ENCODE results near the gene GIPC2.

DNA sequence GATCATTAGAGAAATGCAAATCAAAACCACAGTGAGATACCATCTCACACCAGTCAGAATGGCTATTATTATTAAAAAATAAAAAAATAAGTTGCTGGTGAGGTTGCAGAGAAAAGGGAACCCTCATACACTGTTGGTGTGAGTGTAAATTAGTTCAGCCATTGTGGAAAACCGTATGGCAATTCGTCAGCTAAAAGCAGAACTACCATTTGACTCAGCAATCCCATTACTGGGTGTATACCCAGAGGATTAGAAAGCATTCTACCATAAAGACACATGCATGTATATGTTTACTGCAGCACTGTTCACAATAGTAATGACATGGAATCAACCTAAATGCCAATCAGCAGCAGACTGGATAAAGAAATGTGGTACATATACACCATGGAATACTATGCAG is 42.2 kb downstream of the GIPC2 start:
- TF ChIP-seq, protein P1, sequence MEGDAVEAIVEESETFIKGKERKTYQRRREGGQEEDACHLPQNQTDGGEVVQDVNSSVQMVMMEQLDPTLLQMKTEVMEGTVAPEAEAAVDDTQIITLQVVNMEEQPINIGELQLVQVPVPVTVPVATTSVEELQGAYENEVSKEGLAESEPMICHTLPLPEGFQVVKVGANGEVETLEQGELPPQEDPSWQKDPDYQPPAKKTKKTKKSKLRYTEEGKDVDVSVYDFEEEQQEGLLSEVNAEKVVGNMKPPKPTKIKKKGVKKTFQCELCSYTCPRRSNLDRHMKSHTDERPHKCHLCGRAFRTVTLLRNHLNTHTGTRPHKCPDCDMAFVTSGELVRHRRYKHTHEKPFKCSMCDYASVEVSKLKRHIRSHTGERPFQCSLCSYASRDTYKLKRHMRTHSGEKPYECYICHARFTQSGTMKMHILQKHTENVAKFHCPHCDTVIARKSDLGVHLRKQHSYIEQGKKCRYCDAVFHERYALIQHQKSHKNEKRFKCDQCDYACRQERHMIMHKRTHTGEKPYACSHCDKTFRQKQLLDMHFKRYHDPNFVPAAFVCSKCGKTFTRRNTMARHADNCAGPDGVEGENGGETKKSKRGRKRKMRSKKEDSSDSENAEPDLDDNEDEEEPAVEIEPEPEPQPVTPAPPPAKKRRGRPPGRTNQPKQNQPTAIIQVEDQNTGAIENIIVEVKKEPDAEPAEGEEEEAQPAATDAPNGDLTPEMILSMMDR (IDR thresholded peaks at IDR 0.05; ENCODE audit: insufficient read depth, low read length), result no peak
- TF ChIP-seq SPI1 (IDR thresholded peaks at IDR 0.05; ENCODE audit: borderline replicate concordance, low read depth) (no peak; the same call in 1 of the 2 replicates), GABPA (IDR thresholded peaks at IDR 0.05; ENCODE audit: low read depth) (no peak), POLR2AphosphoS5 (IDR thresholded peaks at IDR 0.05; ENCODE audit: low read depth) (no peak)
- TF ChIP-seq, protein P2, sequence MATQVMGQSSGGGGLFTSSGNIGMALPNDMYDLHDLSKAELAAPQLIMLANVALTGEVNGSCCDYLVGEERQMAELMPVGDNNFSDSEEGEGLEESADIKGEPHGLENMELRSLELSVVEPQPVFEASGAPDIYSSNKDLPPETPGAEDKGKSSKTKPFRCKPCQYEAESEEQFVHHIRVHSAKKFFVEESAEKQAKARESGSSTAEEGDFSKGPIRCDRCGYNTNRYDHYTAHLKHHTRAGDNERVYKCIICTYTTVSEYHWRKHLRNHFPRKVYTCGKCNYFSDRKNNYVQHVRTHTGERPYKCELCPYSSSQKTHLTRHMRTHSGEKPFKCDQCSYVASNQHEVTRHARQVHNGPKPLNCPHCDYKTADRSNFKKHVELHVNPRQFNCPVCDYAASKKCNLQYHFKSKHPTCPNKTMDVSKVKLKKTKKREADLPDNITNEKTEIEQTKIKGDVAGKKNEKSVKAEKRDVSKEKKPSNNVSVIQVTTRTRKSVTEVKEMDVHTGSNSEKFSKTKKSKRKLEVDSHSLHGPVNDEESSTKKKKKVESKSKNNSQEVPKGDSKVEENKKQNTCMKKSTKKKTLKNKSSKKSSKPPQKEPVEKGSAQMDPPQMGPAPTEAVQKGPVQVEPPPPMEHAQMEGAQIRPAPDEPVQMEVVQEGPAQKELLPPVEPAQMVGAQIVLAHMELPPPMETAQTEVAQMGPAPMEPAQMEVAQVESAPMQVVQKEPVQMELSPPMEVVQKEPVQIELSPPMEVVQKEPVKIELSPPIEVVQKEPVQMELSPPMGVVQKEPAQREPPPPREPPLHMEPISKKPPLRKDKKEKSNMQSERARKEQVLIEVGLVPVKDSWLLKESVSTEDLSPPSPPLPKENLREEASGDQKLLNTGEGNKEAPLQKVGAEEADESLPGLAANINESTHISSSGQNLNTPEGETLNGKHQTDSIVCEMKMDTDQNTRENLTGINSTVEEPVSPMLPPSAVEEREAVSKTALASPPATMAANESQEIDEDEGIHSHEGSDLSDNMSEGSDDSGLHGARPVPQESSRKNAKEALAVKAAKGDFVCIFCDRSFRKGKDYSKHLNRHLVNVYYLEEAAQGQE (IDR thresholded peaks at IDR 0.05; ENCODE audit: insufficient replicate concordance, low read depth), result no peak
